IPS-18a (cell line): ENCODE results near the gene GJA3.
A peak's percentile ranks its signal among the peaks of the same experiment; 100 is the strongest.

ENCODE experiments used
- H3K27ac ChIP-seq: one replicate; pipeline ENCODE4 v1.5.1; 2013; ENCODE audit warnings: low read length
- H3K27me3 ChIP-seq: one replicate; pipeline ENCODE4 v1.6.1; 2013; ENCODE audit warnings: mild to moderate bottlenecking, low read length; ENCODE audit not compliant: control insufficient read depth, insufficient read depth
- H3K36me3 ChIP-seq: one replicate; pipeline ENCODE4 v1.6.1; 2013; ENCODE audit warnings: low read depth, low read length; ENCODE audit not compliant: control insufficient read depth
- H3K4me1 ChIP-seq: one replicate; pipeline ENCODE4 v1.6.1; 2013; ENCODE audit warnings: low read depth, low read length; ENCODE audit not compliant: control insufficient read depth
- H3K4me3 ChIP-seq: one replicate; pipeline ENCODE4 v1.5.1; 2013; ENCODE audit warnings: low read length
- H3K9ac ChIP-seq: one replicate; pipeline ENCODE4 v1.6.1; 2013; ENCODE audit warnings: mild to moderate bottlenecking, low read length, moderate library complexity
- H3K9me3 ChIP-seq: one replicate; pipeline ENCODE4 v1.6.1; 2013; ENCODE audit warnings: low read depth, low read length; ENCODE audit not compliant: control insufficient read depth

GJA3 gene

DNA sequence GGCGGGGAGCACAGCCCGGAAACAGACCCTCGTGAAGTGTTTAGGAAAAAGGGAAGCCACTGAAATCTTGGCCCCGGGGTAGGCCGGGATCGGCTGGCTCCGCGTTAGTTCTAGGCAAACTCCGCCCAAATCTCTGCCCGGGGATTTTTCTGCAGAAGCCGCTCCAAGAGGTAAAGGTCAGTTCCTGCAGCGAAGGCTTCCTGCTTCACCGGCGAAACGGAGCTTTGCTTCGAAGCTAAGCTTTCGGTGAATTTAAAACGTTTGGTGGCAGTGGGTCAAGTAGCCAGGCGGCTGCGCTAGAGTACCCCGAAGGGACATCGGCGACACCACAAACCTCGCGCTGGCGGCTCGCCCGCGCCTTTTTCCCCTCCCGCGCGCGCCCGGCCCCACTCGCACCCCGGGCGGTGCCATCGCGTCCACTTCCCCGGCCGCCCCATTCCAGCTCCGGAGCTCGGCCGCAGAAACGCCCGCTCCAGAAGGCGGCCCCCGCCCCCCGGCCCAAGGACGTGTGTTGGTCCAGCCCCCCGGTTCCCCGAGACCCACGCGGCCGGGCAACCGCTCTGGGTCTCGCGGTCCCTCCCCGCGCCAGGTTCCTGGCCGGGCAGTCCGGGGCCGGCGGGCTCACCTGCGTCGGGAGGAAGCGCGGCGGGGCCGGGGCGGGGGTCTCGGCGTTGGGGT is 31.4 kb upstream of the GJA3 start:
- Histone ChIP-seq H3K9ac (no peak overlapping the region), H3K4me3 (peak overlapping the region; percentile 57), H3K27ac (no peak overlapping the region), H3K4me1 (peaks cover 15% of the 10 kb centered on the region), H3K27me3 (peaks cover 95% of the 10 kb centered on the region), H3K36me3 (no peaks in the 10 kb centered on the region), H3K9me3 (no peaks in the 10 kb centered on the region)

DNA sequence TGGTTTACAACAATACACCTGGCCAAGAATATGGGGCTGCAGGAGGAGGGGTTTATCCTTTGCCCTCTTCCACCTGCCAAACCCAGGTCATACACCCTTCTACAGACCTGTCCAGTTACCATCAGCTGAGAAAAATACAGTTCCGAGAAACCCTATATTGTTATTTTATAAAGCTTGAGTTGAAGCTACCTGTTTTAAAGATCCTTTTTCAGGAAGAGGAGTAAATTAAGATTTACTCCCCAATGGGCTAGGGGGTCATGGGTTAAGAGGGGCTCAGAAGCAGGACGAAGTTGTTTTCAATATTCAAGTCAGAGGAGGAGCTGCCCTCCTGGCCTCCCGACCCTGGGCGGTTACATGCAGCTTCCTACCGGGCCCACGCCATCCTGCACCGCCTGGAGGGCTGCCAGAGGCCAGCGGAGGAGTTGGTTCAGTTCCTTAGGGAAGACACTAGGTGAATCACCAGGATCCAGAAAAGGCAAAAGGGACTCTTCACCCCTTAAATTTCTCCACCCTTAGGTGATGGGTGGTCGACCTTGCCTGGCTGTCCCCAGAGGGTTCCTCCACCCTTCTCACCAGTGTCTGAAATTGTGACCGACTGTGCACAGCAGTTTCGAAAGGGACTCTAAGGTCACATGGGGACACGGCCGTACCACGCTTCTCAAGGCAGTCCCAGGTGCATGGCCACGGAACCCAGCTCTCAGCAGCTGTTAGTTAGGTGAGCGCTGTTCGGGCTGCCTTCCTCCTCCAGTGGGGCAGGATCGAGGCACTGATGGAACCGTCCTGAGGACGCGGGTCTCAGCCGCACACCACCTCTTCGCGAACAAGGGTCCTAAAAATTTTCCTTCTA is 30.7 kb upstream of the GJA3 start:
- Histone ChIP-seq H3K9me3 (no peaks in the 10 kb centered on the region), H3K27ac (no peak overlapping the region), H3K9ac (no peak overlapping the region), H3K4me1 (peaks cover 15% of the 10 kb centered on the region), H3K27me3 (peaks cover 88% of the 10 kb centered on the region), H3K36me3 (no peaks in the 10 kb centered on the region), H3K4me3 (peak overlapping the region; percentile 57)

DNA sequence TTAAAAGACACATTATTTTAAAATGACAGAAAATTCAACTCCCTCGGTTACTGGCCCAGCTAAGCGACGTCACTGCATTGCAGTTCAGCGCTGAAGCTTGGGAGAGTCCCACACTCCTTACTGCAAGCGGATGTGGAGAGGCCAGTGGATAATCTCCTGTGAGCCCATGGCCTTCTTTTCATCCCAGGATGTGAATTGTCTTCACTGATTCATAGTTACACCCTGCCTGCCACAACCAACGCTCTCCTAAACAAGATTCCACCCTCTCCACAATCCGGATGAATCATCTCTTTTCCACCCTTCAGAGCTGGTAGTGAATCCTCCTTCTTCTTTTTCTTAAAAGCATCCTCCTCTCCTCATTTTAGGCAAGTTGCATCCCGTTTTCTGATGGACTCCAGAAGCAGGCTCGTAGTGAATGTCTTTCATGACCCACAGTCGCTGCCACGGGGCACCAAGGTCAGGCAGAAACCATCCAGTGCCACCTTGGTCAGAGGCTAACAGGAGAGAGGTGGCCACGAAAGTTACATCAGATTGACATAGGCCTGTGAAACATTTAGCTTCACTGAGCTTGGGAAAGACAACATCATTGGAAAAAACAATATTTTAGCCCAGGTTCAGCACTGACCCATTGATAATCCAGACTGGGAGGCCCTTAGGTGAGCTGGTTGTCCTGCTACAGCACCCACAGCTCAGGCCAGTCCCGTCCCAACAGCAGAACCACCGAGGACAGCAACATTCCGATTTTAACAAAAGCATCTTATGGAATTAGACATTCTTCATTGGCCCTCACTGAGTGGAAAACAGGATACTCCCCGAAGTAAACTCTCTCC is 29.8 kb upstream of the GJA3 start:
- Histone ChIP-seq H3K9me3 (no peaks in the 10 kb centered on the region), H3K4me3 (no peak overlapping the region), H3K9ac (no peak overlapping the region), H3K27ac (no peak overlapping the region), H3K27me3 (peaks cover 79% of the 10 kb centered on the region), H3K36me3 (no peaks in the 10 kb centered on the region), H3K4me1 (peaks cover 15% of the 10 kb centered on the region)

DNA sequence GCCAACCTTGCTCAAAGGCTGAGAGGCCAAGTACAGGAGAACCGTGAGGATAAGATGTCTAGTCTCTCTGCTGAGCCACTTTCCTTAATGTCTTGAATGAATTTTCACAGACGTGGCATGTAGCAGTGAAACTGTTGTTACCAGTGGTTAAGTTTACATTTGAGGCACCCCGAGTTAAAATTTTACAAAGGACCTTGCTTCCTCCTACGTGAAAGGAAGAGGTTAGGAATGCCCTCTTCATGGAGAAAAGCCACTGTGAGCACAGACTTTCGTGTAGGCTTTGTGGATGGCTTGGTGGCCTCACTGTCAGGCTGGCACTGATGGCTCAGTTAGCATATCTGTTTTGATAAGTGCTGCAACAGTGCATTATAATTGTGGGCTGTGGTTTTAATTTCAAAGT is 29.2 kb upstream of the GJA3 start:
- H3K27me3 ChIP-seq = peaks cover 73% of the 10 kb centered on the region
- H3K27ac ChIP-seq = no peak overlapping the region
- no peaks in the 10 kb centered on the region for H3K36me3 ChIP-seq
- no peak overlapping the region for H3K9ac ChIP-seq
- H3K4me3 ChIP-seq = no peak overlapping the region
- H3K4me1 ChIP-seq = peaks cover 15% of the 10 kb centered on the region
- H3K9me3 ChIP-seq = no peaks in the 10 kb centered on the region

DNA sequence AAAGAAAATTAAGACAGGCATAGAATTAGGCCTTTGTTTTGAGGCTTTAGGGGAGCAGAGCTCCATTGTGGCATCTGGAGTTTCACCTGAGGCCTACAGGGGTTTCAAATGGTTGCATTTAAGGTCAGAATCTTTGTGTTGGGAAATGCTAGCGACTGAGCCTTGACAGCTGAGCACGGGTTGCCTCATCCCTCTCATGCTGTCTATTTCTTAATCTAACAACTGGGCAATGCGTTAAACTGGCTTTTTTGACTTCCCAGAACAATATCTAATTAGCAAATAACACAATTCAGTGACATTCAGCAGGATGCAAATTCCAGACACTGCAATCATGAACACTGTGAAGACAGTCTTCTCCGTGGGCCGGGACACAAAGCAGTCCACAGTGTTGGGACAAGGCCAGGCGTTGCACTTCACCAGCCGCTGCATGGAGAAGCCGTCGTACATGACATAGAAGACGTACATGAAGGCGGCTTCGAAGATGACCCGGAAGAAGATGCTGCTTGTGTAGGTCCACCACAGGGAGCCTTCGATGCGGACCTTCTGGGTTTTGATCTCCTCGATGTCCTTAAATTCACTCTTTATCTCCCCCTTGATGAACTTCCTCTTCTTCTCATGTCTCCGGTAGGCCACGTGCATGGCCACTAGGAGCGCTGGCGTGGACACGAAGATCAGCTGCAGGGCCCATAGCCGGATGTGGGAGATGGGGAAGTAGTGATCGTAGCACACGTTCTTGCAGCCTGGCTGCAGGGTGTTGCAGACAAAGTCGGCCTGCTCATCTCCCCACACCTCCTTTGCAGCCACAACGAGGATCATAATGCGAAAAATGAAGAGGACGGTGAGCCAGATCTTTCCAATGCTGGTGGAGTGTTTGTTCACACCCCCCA is 28.1 kb upstream of the GJA3 start:
- Histone ChIP-seq H3K9ac (no peak overlapping the region), H3K4me3 (no peak overlapping the region), H3K9me3 (no peaks in the 10 kb centered on the region), H3K27ac (no peak overlapping the region), H3K36me3 (no peaks in the 10 kb centered on the region), H3K4me1 (peaks cover 7% of the 10 kb centered on the region), H3K27me3 (peaks cover 62% of the 10 kb centered on the region)

DNA sequence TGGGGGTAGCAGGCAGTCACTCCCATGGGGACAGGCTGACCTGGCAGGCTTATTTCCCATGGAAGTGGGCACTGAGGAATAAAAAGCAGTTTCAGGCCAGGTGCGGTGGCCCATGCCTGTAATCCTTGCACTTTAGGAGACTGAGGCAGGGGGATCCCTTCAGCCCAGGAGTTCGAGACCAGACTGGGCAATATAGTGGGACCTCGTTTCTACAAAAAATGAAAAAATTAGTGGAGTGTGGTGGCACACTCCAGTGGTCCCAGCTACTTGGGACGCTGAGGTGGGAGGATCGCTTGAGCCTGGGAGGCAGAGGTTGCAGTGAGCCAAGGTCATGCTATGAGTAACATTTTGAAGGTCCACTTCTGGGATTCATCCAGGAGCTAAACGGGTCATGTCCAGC is 25.9 kb upstream of the GJA3 start:
- H3K9ac ChIP-seq = no peak overlapping the region
- H3K27ac ChIP-seq = no peak overlapping the region
- no peaks in the 10 kb centered on the region for H3K9me3 ChIP-seq
- no peak overlapping the region for H3K4me3 ChIP-seq
- H3K4me1 ChIP-seq = peaks cover 3% of the 10 kb centered on the region
- H3K36me3 ChIP-seq = no peaks in the 10 kb centered on the region
- H3K27me3 ChIP-seq = peaks cover 40% of the 10 kb centered on the region

DNA sequence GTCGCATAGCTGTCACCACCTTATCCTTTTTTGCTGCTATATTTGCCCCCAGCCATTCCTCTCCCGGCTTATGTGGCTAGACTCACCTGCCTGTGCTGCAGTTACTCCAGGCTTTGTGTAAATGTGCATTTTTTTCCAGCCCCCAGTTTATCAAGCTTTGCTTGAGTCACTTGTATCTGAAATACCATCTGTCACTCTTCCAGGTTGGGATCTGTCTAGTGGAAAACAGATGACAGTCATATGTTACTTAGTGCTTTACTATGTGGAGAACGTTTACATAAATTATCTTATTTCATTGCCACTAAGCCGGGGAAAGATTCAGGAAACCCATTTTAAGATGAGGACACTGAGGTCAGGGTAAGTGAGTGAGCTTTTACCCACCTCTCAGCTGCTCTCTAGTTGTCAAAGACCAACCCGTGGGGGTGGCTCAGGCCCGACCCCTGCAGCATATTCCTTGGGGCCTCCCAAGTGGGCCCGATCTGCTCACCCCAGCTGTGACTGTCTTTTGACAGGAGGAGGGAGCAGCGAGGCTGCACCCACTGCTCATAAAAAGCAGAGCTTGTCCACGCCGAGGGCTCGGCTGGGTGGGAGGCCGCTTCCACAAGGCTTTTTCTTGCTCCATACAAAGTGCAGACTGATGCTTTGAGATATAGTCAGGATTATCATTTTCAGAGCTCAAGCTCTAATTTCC is 24.7 kb upstream of the GJA3 start:
- Histone ChIP-seq H3K36me3 (no peaks in the 10 kb centered on the region), H3K9me3 (no peaks in the 10 kb centered on the region), H3K4me1 (no peaks in the 10 kb centered on the region), H3K9ac (no peak overlapping the region), H3K4me3 (no peak overlapping the region), H3K27ac (no peak overlapping the region), H3K27me3 (peaks cover 28% of the 10 kb centered on the region)

DNA sequence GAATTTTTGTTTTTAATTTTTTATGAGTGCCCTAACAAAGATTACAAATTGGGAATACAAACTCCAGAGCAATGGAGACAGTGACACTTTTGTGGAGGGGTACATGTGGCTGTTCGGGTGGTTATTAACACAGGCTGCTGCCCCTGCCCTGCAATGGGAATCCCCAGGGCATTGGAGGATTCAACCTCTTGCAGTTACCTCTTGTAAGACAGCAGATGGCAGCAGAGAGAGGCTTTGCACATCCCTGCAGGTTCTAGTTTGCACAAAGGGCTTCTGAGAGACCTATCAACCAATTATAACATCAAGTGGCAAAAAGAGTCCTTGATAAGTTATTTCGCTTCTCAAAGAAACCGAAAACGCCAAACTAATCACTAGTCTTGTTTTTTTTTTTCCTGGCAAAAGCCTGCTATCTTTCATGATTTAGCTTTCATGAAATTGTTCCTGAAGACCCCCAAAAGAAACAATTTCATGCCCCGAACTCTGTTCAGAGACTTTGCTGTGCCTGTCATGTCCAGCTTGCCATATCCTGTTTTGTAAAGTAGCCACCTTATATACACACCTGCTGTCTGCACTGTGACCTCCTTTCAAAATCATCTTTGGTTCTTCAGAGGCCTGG is 21.5 kb upstream of the GJA3 start:
- Histone ChIP-seq H3K9ac (no peak overlapping the region), H3K27ac (no peak overlapping the region), H3K4me1 (no peaks in the 10 kb centered on the region), H3K9me3 (no peaks in the 10 kb centered on the region), H3K36me3 (no peaks in the 10 kb centered on the region), H3K27me3 (no peaks in the 10 kb centered on the region), H3K4me3 (no peak overlapping the region)

DNA sequence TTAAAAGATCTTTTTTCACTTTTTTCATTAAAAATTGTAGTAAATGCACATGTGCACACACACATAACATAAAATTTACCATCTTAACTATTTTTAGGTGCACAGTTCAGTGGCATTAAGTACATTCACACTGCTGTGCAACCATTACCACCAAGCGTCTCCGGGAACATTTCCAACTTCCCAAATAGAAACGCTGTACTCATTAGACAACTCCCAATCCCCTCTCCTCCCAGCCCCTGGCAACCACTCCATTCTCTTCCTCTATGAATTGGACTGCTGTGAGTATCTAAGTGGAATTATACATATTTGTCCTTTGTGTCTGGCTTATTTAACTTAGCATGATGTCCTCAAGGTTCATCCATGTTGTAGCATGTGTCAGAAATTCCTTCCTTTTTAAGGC is 20.3 kb upstream of the GJA3 start:
- no peaks in the 10 kb centered on the region for H3K27me3 ChIP-seq
- no peaks in the 10 kb centered on the region for H3K36me3 ChIP-seq
- H3K9me3 ChIP-seq = no peaks in the 10 kb centered on the region
- H3K27ac ChIP-seq = no peak overlapping the region
- no peak overlapping the region for H3K4me3 ChIP-seq
- H3K9ac ChIP-seq = no peak overlapping the region
- H3K4me1 ChIP-seq = no peaks in the 10 kb centered on the region

DNA sequence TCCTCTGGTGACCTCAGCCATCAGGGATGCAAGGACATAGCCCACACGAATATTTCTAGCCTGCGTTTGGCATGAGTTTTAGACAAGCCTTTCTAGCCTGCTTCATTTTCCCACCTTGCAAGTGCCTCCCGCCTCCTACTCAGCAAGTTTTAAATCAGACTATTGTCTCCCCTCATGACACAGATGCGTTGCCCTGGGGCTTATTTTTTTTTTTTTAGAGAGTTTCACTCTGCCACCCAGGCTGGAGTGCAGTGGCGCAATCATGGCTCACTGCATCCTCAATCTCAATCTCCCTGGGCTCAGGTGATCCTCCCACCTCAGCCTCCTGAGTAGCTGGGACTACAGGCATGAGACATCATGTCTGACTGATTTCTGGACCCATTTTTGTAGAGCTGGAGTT is 17.3 kb upstream of the GJA3 start:
- no peaks in the 10 kb centered on the region for H3K27me3 ChIP-seq
- H3K9ac ChIP-seq = no peak overlapping the region
- H3K4me1 ChIP-seq = no peaks in the 10 kb centered on the region
- no peaks in the 10 kb centered on the region for H3K9me3 ChIP-seq
- H3K4me3 ChIP-seq = no peak overlapping the region
- no peak overlapping the region for H3K27ac ChIP-seq
- no peaks in the 10 kb centered on the region for H3K36me3 ChIP-seq
